HG03342 (cell line): ENCODE results near the gene WDR81.
"Not testable (repeated sequence)": the region's sequence is repeated elsewhere in the genome, so short reads cannot be mapped to it uniquely, and the experiment has no call there.

Experiments used
- ATAC-seq: cut with Tn5 transposase; IDR thresholded peaks from one replicate; pipeline ENCODE4 v1.9.1; 2021; ENCODE audit warnings: mild to moderate bottlenecking, moderate library complexity; ENCODE audit not compliant: unreplicated experiment

The WDR81 gene

GRCh38 chr17:1730326-1731193 lies 6.1 kb downstream of the WDR81 start:
- no peak for ATAC-seq

GRCh38 chr17:1731194-1731506 lies 6.6 kb downstream of the WDR81 start:
- ATAC-seq = no peak

GRCh38 chr17:1732241-1732832 lies 7.8 kb downstream of the WDR81 start:
- ATAC-seq = no peak

DNA sequence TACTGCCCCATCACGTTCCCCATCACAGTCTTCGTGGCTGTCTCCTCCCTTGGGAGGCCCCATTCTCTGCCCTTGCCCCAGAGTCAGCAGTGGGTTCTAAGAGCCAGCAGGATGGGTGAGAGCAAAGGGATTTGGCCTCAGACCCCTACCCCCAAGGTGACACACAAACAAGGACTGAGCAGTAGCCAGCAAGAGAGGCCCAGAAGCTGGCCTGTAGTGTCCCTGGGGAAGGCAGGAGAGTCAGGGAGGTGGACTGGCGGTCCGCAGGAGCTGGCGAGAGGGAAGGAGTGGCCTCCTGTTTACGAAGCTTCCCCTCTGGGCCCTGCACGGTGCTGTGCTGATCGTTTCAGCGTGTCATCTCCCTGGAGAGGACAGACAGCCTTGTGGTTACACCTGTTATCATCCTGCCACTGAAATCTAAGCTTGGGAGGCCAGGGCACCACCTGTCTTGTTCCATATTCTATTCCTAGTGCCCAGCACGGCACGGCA lies 8.4 kb downstream of the WDR81 start:
- no peak for ATAC-seq

DNA sequence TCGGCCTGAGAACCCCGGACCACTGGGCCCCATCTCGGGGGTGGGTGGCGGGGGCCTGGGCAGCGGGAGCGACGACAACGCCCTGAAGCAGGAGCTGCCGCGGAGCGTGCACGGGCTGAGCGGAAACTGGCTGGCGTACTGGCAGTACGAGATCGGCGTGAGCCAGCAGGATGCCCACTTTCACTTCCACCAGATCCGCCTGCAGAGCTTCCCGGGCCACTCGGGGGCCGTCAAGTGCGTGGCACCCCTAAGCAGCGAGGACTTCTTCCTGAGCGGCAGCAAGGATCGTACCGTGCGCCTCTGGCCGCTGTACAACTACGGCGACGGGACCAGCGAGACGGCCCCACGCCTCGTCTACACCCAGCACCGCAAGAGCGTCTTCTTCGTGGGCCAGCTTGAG lies 9.3 kb downstream of the WDR81 start:
- no peak for ATAC-seq

GRCh38 chr17:1735418-1735817 lies 10.9 kb downstream of the WDR81 start:
- no peak for ATAC-seq

DNA sequence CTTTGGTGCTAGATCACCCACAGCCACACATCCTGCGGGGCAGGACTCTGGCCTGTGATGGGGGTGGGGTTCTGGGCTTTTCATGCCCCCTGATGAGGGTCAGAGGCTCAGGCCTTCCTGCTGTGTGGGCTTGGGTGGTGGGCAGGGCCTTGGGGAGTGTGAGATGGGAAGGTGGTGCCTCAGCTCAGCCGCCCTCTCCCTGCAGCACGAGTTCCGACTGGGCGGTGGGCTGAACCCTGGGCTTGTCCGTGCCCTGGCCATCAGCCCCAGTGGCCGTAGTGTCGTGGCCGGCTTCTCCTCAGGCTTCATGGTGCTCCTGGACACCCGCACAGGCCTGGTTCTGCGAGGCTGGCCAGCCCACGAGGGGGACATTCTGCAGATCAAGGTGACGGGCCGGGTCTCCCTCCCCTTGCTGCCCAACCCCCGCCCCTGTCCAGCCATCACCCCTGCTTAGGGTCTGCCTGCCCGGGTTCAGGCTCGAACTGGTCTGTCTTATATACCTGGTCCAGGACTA lies 11.4 kb downstream of the WDR81 start:
- ATAC-seq = no peak

- no peak for ATAC-seq
These were observed 12.1 kb downstream of the WDR81 start for GRCh38 chr17:1736348-1737281.

DNA sequence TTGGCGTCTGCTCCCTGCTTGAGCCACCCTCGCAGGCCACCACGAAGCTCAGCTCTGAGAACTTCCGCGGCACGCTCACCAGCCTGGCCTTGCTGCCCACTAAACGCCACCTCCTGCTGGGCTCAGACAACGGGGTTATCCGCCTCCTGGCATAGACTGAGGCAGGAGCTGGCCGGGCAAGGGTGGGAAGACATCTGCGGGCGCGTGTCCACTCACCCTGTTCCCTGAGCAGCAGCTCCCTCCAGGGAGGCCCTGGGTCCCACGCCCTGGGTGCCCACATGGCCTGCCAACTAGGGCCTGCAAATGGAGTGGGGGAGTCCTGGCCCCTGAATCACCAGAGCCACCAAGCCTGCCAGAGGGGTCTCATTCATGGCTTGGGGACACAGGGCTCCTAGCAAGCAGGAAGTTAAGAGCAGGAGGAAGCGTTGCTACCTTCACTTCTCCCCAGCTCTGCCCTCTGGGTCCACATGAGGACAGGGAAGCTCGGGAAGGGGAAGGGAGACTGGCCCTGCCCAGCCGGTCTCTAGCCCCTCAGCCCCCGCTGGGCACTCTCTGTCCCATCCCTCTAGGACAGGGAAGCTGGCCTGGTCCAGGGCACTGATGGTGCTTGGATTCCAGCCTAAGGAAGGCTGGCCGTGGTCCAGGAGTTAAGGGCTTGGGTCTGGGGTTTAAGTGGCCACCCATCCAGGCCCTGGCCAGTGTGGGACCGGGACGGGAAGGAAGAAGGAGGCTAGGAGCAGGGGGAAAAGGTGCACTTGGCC lies 13.2 kb downstream of the WDR81 start:
- ATAC-seq = no peak

- ATAC-seq = not testable (repeated sequence)
These were observed 17.4 kb downstream of the WDR81 start for GRCh38 chr17:1741899-1742298.

- no peak for ATAC-seq
These were observed 18.0 kb downstream of the WDR81 start, which contains the start of gene SERPINF2 for GRCh38 chr17:1742371-1743087. SERPINF2 (plus strand) TSS chr17:1742871; CDS start chr17:1744996, 2,125 bp downstream.

DNA sequence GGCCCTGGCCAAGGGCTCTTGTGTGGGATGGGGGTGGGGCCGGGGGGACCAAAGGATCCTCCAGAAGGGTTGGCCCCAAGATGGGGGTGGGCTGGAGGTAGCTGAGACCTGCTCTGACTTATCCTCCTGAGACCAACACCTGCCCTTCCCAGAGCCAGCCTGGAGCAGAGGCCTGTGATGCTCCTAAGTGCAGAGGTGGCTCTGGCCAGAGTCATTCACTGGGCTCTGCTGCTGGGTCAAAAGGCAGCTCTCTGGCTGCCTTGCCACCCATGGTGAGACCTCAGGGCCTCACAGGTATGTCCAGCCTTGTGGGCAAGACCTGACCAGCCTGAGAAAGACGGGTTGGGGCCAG lies 18.6 kb downstream of the WDR81 start:
- no peak for ATAC-seq

DNA sequence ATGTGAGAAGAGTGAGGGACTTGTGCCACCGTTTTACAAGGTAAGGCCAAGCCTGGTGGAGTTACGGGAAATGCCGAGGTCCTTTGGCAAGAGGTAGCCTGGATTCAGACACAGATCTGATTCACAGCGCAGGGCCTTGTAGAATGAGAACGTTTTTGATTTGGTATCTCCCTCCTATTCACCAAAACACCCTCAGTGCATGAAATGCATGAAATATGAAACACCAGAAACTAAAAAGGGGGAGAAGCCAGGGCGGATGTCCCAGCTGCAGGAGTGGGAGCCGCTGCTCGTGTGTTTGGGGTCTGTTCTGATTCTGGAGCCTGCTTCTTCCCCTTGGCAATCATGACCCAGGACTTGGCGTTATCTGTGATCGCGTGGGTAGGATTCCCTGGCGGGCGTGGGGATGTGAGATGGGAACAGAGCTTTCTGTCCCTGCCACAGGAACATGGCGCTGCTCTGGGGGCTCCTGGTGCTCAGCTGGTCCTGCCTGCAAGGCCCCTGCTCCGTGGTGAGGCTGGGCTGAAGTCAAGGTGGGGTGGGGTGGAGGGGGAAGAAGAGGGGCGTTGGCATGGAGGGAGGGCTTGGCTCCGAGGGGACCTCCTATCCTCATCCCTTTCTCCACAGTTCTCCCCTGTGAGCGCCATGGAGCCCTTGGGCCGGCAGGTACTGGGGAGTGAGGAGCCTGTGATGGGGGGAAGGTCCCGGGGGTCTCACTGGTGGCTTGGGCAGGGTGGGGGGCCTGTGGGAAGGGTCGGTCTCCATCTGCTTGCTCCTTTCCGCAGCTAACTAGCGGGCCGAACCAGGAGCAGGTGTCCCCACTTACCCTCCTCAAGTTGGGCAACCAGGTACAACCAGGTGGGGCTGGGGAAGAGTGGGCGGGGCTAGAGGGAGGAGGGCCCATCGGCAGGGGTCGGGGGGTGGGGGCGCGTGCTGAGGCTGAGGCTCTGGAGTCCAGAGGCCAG lies 20.3 kb downstream of the WDR81 start:
- ATAC-seq = no peak

- no peak for ATAC-seq
These were observed 21.1 kb downstream of the WDR81 start for GRCh38 chr17:1745513-1746020.

DNA sequence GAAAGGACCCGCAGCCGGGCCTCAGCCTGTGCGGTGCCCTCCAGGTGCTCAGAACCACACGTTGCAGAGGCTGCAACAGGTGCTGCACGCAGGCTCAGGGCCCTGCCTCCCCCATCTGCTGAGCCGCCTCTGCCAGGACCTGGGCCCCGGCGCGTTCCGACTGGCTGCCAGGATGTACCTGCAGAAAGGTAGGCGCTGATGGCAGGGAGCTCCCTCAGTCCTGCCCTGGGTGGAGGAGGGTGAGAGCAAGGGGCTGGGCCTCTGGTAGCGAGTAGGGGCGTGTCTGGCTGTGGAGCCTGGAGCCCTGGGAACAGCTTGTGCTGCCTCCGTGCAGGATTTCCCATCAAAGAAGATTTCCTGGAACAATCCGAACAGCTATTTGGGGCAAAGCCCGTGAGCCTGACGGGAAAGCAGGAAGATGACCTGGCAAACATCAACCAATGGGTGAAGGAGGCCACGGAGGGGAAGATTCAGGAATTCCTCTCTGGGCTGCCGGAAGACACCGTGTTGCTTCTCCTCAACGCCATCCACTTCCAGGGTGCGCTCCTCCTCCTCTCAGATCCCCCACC lies 22.6 kb downstream of the WDR81 start:
- ATAC-seq = no peak

GRCh38 chr17:1750628-1751027 lies 26.1 kb downstream of the WDR81 start:
- no peak for ATAC-seq

- ATAC-seq = no peak
These were observed 28.1 kb downstream of the WDR81 start for GRCh38 chr17:1752425-1753262.
